ENCODE data around the gene ABCA4. TPM values are rescaled to one million over a fixed set of nuclear protein-coding genes. Genes with fewer than 3 reads are reported as not detected.
A peak's percentile ranks its signal among the peaks of the same experiment; 100 is the strongest.

The ABCA4 gene
- total and polyA plus RNA-seq, 2 donors (not counting 3 experiments of a cell fraction or from before 2014, with no cell fraction given) = 2.3 to 4.9 TPM

- Histone ChIP-seq H3K36me3 (ENCODE audit: control insufficient read depth in 2 of 2, extremely low read depth in 1 of 2, insufficient read depth in 2 of 2, low read length in 2 of 2) (no peaks in the 10 kb centered on the region), H3K9me1 (replicated peaks; ENCODE audit: control insufficient read depth, extremely low read depth, insufficient read depth, low read length) (no peaks in the 10 kb centered on the region), H4K20me1 (replicated peaks; ENCODE audit: control insufficient read depth, extremely low read depth, insufficient read depth, low read length) (no peaks in the 10 kb centered on the region), H3K4me1 (ENCODE audit: control insufficient read depth, extremely low read depth, insufficient read depth, low read length) (peaks cover 31% of the 10 kb centered on the region), H3K9ac (replicated peaks; ENCODE audit: extremely low read depth, insufficient read depth, low read length) (no peak overlapping the region), H3K27me3 (ENCODE audit: control insufficient read depth in 2 of 2, insufficient read depth in 2 of 2, low read length in 2 of 2) (no peaks in the 10 kb centered on the region), H3K27ac (ENCODE audit: insufficient read depth, low read depth, low read length) (no peak overlapping the region), H2AFZ (ENCODE audit: low read depth, low read length) (no peak overlapping the region), H3K79me2 (ENCODE audit: control insufficient read depth, insufficient read depth, low read length) (no peaks in the 10 kb centered on the region), H3K4me3 (replicated peaks in 1 of 3; ENCODE audit: insufficient read depth in 1 of 3, low read depth in 1 of 3, low read length in 3 of 3) (no peak overlapping the region), H3K4me2 (ENCODE audit: insufficient read depth, low read length) (no peak overlapping the region), H3K9me3 (replicated peaks; ENCODE audit: control insufficient read depth, insufficient read depth, low read length) (no peaks in the 10 kb centered on the region)
- ChIA-PET POLR2A (no interaction called here), CTCF (interaction anchor here (4.1 to 32.6 kb wide), 3 partner anchors 15 to 311 kb away, joined by 30 to 1439 read pairs (median 297); no protein-coding TSS in a partner anchor)
- FAIRE-seq = peak; percentile 63
- DNase-seq (ENCODE audit: low read depth, low spot score) = peak; percentile 60
- BruUV-seq (replicated peaks) = no TSS peak
- dilution Hi-C loops (cut with MboI; ENCODE audit: extremely low pct_ligation_motif_present, low sequenced_read_pairs) = loop anchor here (25.0 kb wide), 1 partner anchor 338 kb away; no protein-coding TSS in a partner anchor
- TF ChIP-seq EZH2 (IDR thresholded peaks at IDR 0.05; ENCODE audit: borderline replicate concordance, low read depth, low read length, severe bottlenecking) (no peak), POLR2AphosphoS5 (IDR thresholded peaks at IDR 0.05; ENCODE audit: insufficient read depth, low read depth, low read length) (no peak), GATA2 (IDR thresholded peaks at IDR 0.05; ENCODE audit: insufficient read depth, insufficient read length, low read depth, low read length) (no peak), FOS (IDR thresholded peaks at IDR 0.05; ENCODE audit: borderline replicate concordance, insufficient read depth, low read length) (no peak), MYC (IDR thresholded peaks at IDR 0.05; ENCODE audit: low read depth, low read length) (no peak), CTCF (IDR thresholded peaks at IDR 0.05; ENCODE audit: extremely low read depth in 1 of 2, insufficient read depth in 1 of 2, low read depth in 1 of 2, low read length in 2 of 2) (no peak)
- intact Hi-C loops (cut with micrococcal nuclease) = no loop called here
These were observed 96.7 kb downstream of the ABCA4 start for GRCh38 chr1:94024104-94024792.

Measured in endothelial cell of umbilical vein (primary cell).